Breast epithelium (tissue), 3 donors: ENCODE measurements around the gene FSTL1.

Experiments used
- CTCF ChIP-seq, 3 donors: fragments of 450-650 bp; IDR thresholded peaks; one replicate each; pipeline ENCODE4 v1.5.1; 2016 to 2017; ENCODE audit warnings: antibody characterized with exemption in 3 of 3, mild to moderate bottlenecking in 3 of 3, moderate library complexity in 3 of 3
- POLR2AphosphoS5 ChIP-seq, 3 donors: sonication (generic); formaldehyde crosslinking; IDR thresholded peaks; one replicate each; pipeline ENCODE4 v1.6.1; 2017; ENCODE audit warnings: antibody characterized with exemption in 3 of 3

GRCh38 chr3:120436523-120437050 is 14.2 kb downstream of the FSTL1 start:
- TF ChIP-seq CTCF (IDR thresholded peaks at IDR 0.05) (no peak), POLR2AphosphoS5 (IDR thresholded peaks at IDR 0.05) (no peak)
